Body of pancreas (tissue), 4 donors: ENCODE data around the gene POLRMT.

Experiments used
- CTCF ChIP-seq, 7 experiments: fragments of 450-650 bp in 4 of 7; fragments of 200-600 bp in 3 of 7; sonication (generic) in 3 of 7; IDR thresholded peaks; one replicate each; pipeline ENCODE4 v1.5.1; 2016 to 2019; ENCODE audit warnings: antibody characterized with exemption in 7 of 7
- POLR2A ChIP-seq, 3 donors: fragments of 450-650 bp; IDR thresholded peaks; one replicate each; pipeline ENCODE4 v1.6.1; 2016; ENCODE audit warnings: antibody characterized with exemption in 3 of 3, mild to moderate bottlenecking in 2 of 3

- TF ChIP-seq CTCF (IDR thresholded peaks at IDR 0.05) (no peak), POLR2A (IDR thresholded peaks at IDR 0.05) (no peak)
These were observed 6.8 kb upstream of the POLRMT start for GRCh38 chr19:640161-640558.
